GM19467 (cell line): ENCODE measurements around the gene CELA3B.
"Not testable (repeated sequence)": the region's sequence is repeated elsewhere in the genome, so short reads cannot be mapped to it uniquely, and the experiment has no call there.

ENCODE experiments used
- ATAC-seq: cut with Tn5 transposase; IDR thresholded peaks from one replicate; pipeline ENCODE4 v1.9.1; 2021; ENCODE audit warnings: mild to moderate bottlenecking, moderate library complexity; ENCODE audit not compliant: unreplicated experiment

CELA3B gene

GRCh38 chr1:21974699-21975098 lies 2.1 kb upstream of the CELA3B start:
- ATAC-seq, result not testable (repeated sequence)

GRCh38 chr1:21975296-21975695 lies 1.5 kb upstream of the CELA3B start:
- not testable (repeated sequence) for ATAC-seq

GRCh38 chr1:21978209-21978608 lies 1.4 kb downstream of the CELA3B start:
- not testable (repeated sequence) for ATAC-seq

- ATAC-seq, result not testable (repeated sequence)
Measured at GRCh38 chr1:21980515-21981220, 3.8 kb downstream of the CELA3B start.

GRCh38 chr1:21981253-21981652 lies 4.4 kb downstream of the CELA3B start:
- not testable (repeated sequence) for ATAC-seq

- not testable (repeated sequence) for ATAC-seq
Measured at GRCh38 chr1:21982122-21982521, 5.3 kb downstream of the CELA3B start.

GRCh38 chr1:21983539-21983938 lies 6.7 kb downstream of the CELA3B start:
- ATAC-seq, result not testable (repeated sequence)

- not testable (repeated sequence) for ATAC-seq
Measured at GRCh38 chr1:21985893-21986292, 9.1 kb downstream of the CELA3B start.

GRCh38 chr1:21986386-21986785 lies 9.6 kb downstream of the CELA3B start:
- not testable (repeated sequence) for ATAC-seq

- not testable (repeated sequence) for ATAC-seq
Measured at GRCh38 chr1:21989672-21990393, 13.0 kb downstream of the CELA3B start.

GRCh38 chr1:21992186-21992585 lies 15.4 kb downstream of the CELA3B start:
- ATAC-seq, result not testable (repeated sequence)

GRCh38 chr1:21994716-21995115 lies 17.9 kb downstream of the CELA3B start:
- ATAC-seq, result not testable (repeated sequence)

GRCh38 chr1:21996663-21996970 lies 19.8 kb downstream of the CELA3B start:
- not testable (repeated sequence) for ATAC-seq

- not testable (repeated sequence) for ATAC-seq
Measured at GRCh38 chr1:21997891-21998623, 21.2 kb downstream of the CELA3B start.

GRCh38 chr1:21998624-21999294 lies 21.9 kb downstream of the CELA3B start:
- ATAC-seq, result not testable (repeated sequence)

- not testable (repeated sequence) for ATAC-seq
Measured at GRCh38 chr1:21999645-22000044, 22.8 kb downstream of the CELA3B start.

GRCh38 chr1:22001409-22001808 lies 24.6 kb downstream of the CELA3B start, which contains the start of gene CELA3A:
CELA3A (plus strand) TSS chr1:22001657; CDS start chr1:22001675, 18 bp downstream.
- ATAC-seq, result no peak

GRCh38 chr1:22002461-22002860 lies 25.6 kb downstream of the CELA3B start:
- not testable (repeated sequence) for ATAC-seq

- ATAC-seq, result not testable (repeated sequence)
Measured at GRCh38 chr1:22002875-22003274, 26.1 kb downstream of the CELA3B start.

- not testable (repeated sequence) for ATAC-seq
Measured at GRCh38 chr1:22003959-22004358, 27.1 kb downstream of the CELA3B start.
